Panc1 (cell line): ENCODE data around the gene AHRR. TPM values are rescaled to one million over a fixed set of nuclear protein-coding genes. Genes with fewer than 3 reads are reported as not detected.

Experiments used
- ATAC-seq: fragments of 200-7000 bp; cut with Tn5 transposase; 2 replicates; pipeline ENCODE4 v1.9.1; 2020; ENCODE audit warnings: mild to moderate bottlenecking, moderate library complexity
- BruUV-seq: library from RNA; stranded (reverse); fragments of 400-500 nt; replicated peaks from 2 replicates; lab custom pipeline; 2021; lab: Mats Ljungman, UMichigan
- CTCF ChIA-PET: fragments of 300-600 bp; sonication (Branson Sonifier 250); formaldehyde crosslinking; loops from one replicate; lab custom pipeline; 2022; ENCODE audit warnings: antibody characterized with exemption; lab: Charles Lee
- POLR2A ChIA-PET: fragments of 300-600 bp; sonication (Branson Sonifier 250); formaldehyde crosslinking; loops from one replicate; lab custom pipeline; 2022; ENCODE audit warnings: antibody characterized with exemption; lab: Charles Lee
- DNase-seq: peaks from one replicate; pipeline ENCODE4 v3.0.0-alpha.2; 2010; ENCODE audit warnings: low read depth, low spot score
- H3K27ac ChIP-seq: 2 replicates; pipeline ENCODE4 v1.5.1; 2011; ENCODE audit warnings: mild to moderate bottlenecking, low read length, inconsistent platforms
- H3K27me3 ChIP-seq: fragments of 200-500 bp; sonication (Bioruptor generic); 2 replicates; pipeline ENCODE4 v1.6.0; 2014; ENCODE audit warnings: low read length, inconsistent platforms; ENCODE audit not compliant: control insufficient read depth, insufficient read depth
- H3K36me3 ChIP-seq: fragments of 200-500 bp; sonication (Bioruptor generic); 2 replicates; pipeline ENCODE4 v1.5.1; 2014; ENCODE audit warnings: inconsistent platforms, mild to moderate bottlenecking, low read length, moderate library complexity; ENCODE audit not compliant: control insufficient read depth, insufficient read depth
- H3K4me1 ChIP-seq: 2 replicates; pipeline ENCODE4 v1.5.1; 2011; ENCODE audit warnings: inconsistent platforms, mild to moderate bottlenecking, low read length, moderate library complexity; ENCODE audit not compliant: control insufficient read depth, insufficient read depth
- H3K4me3 ChIP-seq, 2 experiments: 2 replicates each; pipeline ENCODE4 v1.5.1; 2011 to 2012; ENCODE audit warnings: low read depth in 2 of 2, low read length in 2 of 2, mild to moderate bottlenecking in 2 of 2, inconsistent platforms in 1 of 2, moderate library complexity in 1 of 2
- H3K9me3 ChIP-seq: fragments of 200-500 bp; sonication (Bioruptor generic); 2 replicates; pipeline ENCODE4 v1.5.1; 2014; ENCODE audit warnings: low read depth, mild to moderate bottlenecking, inconsistent platforms, low read length, moderate library complexity; ENCODE audit not compliant: control insufficient read depth, insufficient read depth
- POLR2AphosphoS5 ChIP-seq: IDR thresholded peaks from 2 replicates; pipeline ENCODE4 v1.6.1; 2012; ENCODE audit warnings: mild to moderate bottlenecking, low read depth, low read length, moderate library complexity
- REST ChIP-seq, 2 experiments: IDR thresholded peaks; 2 replicates each; pipeline ENCODE4 v1.6.1; 2011 to 2012; ENCODE audit warnings: low read depth in 2 of 2, control low read depth in 1 of 2, low read length in 1 of 2, mild to moderate bottlenecking in 1 of 2, moderate library complexity in 1 of 2; ENCODE audit not compliant: insufficient read depth in 1 of 2
- SIN3A ChIP-seq: IDR thresholded peaks from 2 replicates; pipeline ENCODE4 v1.6.1; 2012; ENCODE audit warnings: low read depth, mild to moderate bottlenecking, low read length, moderate library complexity, borderline replicate concordance; ENCODE audit not compliant: insufficient read depth
- TCF7L2 ChIP-seq: IDR thresholded peaks from 2 replicates; pipeline ENCODE4 v1.6.1; 2011; ENCODE audit warnings: mild to moderate bottlenecking, low read depth, low read length, inconsistent platforms
- in situ Hi-C: cut with HindIII; loops from 2 replicates; pipeline ENCODE4 v1.10.0; 2016; ENCODE audit warnings: low sequenced_read_pairs, low pct_unique_long_range_greater_than_20kb
- intact Hi-C: fragments of 100-400 bp; cut with micrococcal nuclease; formaldehyde crosslinking; loops from one replicate; pipeline ENCODE4 v1.10.0; 2022; ENCODE audit not compliant: unreplicated experiment
- total RNA-seq: library from RNA; stranded (reverse); gene quantifications from one replicate; pipeline ENCODE4 v1.2.1, GENCODE V29; 2021; ENCODE audit not compliant: unreplicated experiment
- TF ChIP-seq, protein P1 (sequence below): fragments of 450-650 bp; IDR thresholded peaks from 2 replicates; pipeline ENCODE4 v1.5.1; 2017; ENCODE audit warnings: mild to moderate bottlenecking

AHRR gene
- total RNA-seq, 1 experiment from 2014 or later: 23.6 TPM

DNA sequence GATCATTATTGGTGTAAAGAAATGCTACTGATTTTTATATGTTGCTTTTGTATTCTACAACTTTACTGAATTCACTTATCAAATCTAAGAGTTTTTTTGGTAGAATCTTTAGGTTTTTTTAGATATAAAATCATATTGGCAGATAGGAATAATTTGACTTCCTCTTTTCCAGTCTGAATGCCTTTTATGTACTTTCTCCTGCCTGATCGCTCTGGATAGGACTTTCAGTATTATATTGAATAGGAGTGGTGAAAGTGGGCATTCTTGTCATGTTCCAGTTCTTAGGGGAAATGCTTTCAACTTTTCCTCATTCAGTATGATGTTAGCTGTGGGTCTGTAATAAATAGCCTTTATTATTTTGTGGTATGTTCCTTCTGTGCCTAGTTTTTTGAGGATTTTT lies 8.3 kb downstream of the AHRR start:
- H3K9me3 ChIP-seq: no peaks in the 10 kb centered on the region
- POLR2A ChIA-PET: no interaction called here

DNA sequence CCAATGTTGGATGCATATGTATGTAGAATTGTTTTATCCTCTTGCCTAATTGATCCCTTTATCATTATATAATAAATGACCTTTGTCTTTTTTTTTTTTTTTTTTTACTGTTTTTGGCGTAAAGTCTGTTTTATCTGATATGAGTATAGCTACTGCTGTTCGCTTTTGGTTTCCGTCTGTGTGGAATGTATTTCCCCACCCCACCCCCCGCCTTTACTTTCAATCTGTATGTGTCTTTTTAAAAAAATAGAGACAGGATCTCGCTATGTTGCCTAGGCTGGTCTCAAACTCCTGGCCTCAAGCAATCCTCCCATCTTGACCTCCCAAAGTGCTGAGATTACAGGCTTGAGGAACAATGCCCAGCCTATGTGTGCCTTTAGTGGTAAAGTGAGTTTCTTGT lies 11.3 kb downstream of the AHRR start:
- Histone ChIP-seq H3K9me3 (no peaks in the 10 kb centered on the region), H3K27ac (no peak overlapping the region), H3K27me3 (no peaks in the 10 kb centered on the region), H3K4me1 (peaks cover 8% of the 10 kb centered on the region), H3K36me3 (no peaks in the 10 kb centered on the region), H3K4me3 (no peak overlapping the region)
- no peak for ATAC-seq
- intact Hi-C loops: no loop called here
- POLR2A ChIA-PET: no interaction called here
- CTCF ChIA-PET: interaction anchor here (0.6 kb wide), 1 partner anchor 30 kb away, joined by 8 read pairs; no protein-coding TSS in a partner anchor
- TF ChIP-seq REST (IDR thresholded peaks at IDR 0.05; ENCODE audit: insufficient read depth in 1 of 2, low read depth in 2 of 2, low read length in 1 of 2): no peak
- TF ChIP-seq, protein P1, sequence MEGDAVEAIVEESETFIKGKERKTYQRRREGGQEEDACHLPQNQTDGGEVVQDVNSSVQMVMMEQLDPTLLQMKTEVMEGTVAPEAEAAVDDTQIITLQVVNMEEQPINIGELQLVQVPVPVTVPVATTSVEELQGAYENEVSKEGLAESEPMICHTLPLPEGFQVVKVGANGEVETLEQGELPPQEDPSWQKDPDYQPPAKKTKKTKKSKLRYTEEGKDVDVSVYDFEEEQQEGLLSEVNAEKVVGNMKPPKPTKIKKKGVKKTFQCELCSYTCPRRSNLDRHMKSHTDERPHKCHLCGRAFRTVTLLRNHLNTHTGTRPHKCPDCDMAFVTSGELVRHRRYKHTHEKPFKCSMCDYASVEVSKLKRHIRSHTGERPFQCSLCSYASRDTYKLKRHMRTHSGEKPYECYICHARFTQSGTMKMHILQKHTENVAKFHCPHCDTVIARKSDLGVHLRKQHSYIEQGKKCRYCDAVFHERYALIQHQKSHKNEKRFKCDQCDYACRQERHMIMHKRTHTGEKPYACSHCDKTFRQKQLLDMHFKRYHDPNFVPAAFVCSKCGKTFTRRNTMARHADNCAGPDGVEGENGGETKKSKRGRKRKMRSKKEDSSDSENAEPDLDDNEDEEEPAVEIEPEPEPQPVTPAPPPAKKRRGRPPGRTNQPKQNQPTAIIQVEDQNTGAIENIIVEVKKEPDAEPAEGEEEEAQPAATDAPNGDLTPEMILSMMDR: no peak
- no peak for TF ChIP-seq POLR2AphosphoS5
- no peak for TF ChIP-seq SIN3A
- TF ChIP-seq TCF7L2: no peak
- no TSS peak for BruUV-seq
- in situ Hi-C loops: no loop called here
- no peak for DNase-seq

More for the DNA sequence above, 8.3 kb downstream of the AHRR start:
- intact Hi-C loops: no loop called here
- no peak overlapping the region for H3K27ac ChIP-seq
- H3K4me3 ChIP-seq: no peak overlapping the region
- H3K4me1 ChIP-seq: no peaks in the 10 kb centered on the region
- DNase-seq: no peak
- ATAC-seq: no peak
- CTCF ChIA-PET: no interaction called here
- H3K36me3 ChIP-seq: no peaks in the 10 kb centered on the region
- no peaks in the 10 kb centered on the region for H3K27me3 ChIP-seq
- no peak for TF ChIP-seq POLR2AphosphoS5
- BruUV-seq: no TSS peak
- in situ Hi-C loops: no loop called here

DNA sequence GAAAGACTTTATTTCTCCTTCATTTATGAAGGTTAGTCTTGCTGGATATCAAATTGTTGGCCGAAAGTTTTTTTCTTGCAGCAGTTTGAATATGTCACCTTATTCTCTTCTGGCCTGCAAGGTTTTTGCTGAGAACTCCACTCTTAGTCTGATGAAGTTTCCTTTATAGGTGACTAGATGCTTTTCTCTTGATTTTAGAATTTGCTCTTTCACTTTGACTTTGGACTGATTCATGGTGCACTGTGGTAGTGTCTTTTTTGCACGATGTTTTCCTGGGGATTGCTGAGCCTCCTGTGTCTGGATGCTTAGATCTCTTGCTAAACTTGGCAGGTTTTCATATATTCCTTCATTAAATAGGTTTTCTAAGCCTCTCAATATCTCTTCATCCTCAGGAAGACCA lies 12.4 kb downstream of the AHRR start:
- no peak for TF ChIP-seq REST (IDR thresholded peaks at IDR 0.05; ENCODE audit: insufficient read depth in 1 of 2, low read depth in 2 of 2, low read length in 1 of 2)
- no peak for TF ChIP-seq TCF7L2
- TF ChIP-seq, protein P1: no peak
- TF ChIP-seq POLR2AphosphoS5: no peak
- TF ChIP-seq SIN3A: no peak
- BruUV-seq: no TSS peak
- H3K4me3 ChIP-seq: no peak overlapping the region
- ChIA-PET POLR2A (no interaction called here), CTCF (no interaction called here)
- intact Hi-C loops (no loop called here), in situ Hi-C loops (no loop called here)
- H3K4me1 ChIP-seq: peaks cover 12% of the 10 kb centered on the region
- DNase-seq: no peak
- H3K9me3 ChIP-seq: no peaks in the 10 kb centered on the region
- ATAC-seq: no peak
- no peaks in the 10 kb centered on the region for H3K36me3 ChIP-seq
- no peak overlapping the region for H3K27ac ChIP-seq
- no peaks in the 10 kb centered on the region for H3K27me3 ChIP-seq
